HuH-7 (cell line): ENCODE measurements around the gene NOTO.

Experiments used
- DNase-seq: peaks from one replicate; pipeline ENCODE4 v3.0.0; 2011; ENCODE audit warnings: low spot score

NOTO gene

DNA sequence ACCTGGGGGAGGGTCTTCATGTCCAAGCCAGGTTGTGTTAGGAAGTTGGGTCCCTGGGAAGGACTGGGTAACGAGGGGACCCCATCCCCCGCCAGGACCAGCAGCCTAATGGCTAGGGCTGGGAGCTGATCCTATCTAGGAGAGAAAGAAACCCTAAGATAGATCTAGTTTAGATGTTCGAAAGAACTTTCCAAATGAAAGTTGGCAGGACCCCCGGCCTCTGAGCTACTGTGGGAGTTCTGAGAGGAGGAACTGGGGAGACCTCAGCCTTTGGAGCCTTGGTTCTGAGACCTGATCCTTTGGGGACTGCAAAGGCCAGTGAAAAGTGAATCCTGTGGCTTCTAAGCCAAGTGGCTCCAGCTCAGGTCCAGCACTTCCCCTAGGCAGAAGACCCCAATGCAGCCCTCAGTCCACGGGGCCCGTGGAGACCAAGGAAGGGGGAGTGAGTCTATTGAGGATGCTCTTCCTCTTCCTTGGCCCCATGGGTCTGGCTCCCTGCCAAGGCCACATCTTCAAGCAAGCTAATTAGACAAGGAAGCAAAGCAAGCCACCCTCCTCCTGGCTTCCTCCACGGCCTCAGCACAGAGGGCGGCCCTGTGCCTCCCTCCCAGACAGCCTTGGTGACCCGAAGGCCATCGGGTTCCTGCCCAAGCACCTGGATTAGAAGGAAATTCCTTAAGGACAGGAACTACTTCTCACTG, 55.2 kb downstream of the NOTO start:
- DNase-seq: no peak

DNA sequence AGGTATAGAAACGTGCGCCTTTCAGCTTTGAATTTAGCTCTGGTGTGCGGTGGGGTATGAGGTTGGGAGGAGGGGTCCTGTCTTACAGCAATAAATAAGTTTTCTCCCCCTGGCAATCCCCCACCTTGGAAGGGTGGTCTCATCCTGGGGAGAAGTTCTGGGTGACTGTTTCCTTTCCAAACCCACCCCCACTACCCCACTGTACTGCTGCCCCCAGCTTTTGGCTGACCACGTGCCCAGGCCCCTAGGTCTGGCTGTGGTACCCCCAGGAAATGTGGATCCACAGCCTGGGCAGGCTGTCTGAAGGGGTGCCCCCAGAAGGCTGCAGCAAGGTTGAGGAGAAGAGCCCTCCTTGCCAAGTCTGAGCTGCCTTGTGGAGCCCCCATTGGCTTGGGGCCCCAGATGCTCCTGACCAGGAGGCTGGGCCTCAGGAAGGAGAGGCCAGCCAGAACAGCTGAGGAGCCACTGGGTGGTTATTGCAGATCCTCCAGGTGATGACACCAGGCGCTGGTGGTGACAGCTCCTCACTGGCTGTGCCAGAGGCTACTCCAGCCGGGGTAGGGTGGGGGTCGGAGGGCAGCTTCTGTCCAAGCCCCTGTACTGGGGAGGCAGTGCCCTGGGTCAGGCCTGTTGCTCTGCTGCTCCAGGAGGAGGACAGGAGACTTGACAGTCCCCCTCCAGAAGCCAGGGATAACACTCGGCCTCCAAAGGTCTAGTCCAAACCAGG, 56.0 kb downstream of the NOTO start:
- no peak for DNase-seq

DNA sequence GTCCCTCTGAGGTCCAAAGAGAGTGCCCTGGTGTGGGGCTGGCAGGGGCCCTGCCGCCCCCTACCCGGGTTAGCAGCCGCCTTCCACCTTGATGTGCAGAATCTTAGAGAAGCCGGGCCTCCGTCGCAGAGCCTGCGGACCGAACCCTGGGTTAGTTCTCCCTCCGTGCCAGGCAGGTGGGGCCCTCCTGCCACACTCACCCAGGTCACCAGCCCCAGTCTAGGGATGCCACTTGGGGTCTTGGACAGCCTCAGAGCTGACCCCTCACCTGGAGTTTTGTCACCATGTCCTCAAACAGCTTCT, 56.5 kb downstream of the NOTO start:
- no peak for DNase-seq

DNA sequence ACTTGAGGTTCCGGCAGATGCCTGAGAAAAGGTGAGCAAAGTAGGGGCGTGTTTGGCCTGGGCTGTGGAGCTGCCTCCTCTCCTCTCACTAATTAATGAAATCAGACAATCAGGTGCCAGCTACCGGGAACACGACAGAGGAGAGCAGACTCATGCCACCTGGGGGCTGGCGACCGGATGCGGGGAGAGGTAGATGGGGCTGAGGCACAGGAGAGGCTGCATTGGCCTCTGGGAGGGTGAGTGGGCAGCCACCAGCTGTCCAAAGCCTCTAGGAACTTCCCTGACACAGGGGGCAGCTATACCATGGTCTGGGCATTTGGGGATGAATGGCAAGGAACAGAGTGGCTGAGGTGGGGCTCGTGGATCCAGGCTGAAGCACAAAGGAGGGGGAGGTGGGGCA, 56.9 kb downstream of the NOTO start:
- no peak for DNase-seq

DNA sequence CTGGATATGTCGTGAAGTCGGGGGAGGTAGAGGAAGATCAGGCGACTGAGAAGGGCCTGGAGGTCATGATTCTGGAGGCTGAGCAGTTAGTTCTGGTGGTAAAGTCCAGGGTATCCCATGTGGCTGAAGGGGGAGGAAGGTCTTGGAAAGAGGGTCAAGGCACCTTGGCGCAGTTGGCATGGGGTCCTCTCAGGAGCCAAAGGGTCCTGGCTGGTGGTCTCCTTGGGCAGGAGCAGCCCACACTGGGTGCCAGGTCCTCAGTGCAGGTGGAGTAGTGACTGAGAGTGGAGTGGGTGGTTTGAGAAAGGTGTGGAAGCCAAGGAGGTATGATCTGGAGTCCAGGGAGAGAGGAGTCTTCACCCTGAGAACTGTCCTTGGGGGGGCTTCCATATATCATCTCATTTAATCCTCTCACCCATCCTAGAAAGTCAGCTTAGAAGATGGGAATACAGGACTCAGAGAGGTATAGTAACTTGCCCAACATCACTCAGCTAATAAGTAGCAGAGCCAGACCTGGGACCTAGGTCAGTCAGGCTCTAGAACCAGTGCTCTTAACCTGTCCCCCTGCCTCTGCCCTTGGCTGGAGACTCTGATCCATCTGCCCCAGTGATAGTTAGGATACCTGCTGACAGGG, 57.4 kb downstream of the NOTO start:
- no peak for DNase-seq

DNA sequence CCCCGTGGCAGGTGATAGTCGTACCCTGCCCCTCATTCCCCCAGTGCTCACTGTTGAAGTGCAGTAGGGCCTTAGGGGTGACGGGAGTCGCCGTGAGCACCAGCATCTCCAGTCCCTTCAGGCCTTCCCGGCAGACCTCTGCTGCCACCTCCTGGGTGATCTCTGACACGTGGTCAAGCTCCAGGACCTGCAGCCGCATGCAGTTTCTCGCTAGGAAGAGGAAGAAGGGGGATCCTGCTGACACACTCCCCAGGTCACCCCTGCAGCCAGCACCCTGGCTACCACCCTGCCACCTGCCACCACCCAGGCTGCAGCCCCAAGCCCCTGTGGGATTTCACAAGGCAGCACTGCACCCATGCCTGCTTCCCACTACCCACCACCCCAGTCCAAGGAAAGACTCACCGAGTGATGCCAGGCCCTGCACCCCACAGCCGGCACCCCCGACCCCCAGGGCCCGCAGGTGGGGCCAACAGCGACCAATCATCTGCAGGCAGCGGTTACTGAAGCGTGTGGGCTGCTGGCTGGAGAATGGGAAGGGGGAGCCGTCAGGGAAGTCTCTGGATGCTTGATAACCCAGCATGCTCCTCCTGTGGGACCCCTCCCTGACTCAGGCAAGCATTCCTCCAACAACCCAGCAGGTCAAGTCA, 58.1 kb downstream of the NOTO start:
- peak; percentile 97 for DNase-seq
